SU-DHL-6 (cell line): Measurements from ENCODE around the gene UCN2.

Source experiments
- H2AFZ ChIP-seq: fragments of 200-600 bp; sonication (generic); 2 replicates; pipeline ENCODE4 v1.6.1; 2014; ENCODE audit warnings: low read depth, mild to moderate bottlenecking, moderate library complexity, mixed read lengths, antibody characterized with exemption, low read length; ENCODE audit not compliant: severe bottlenecking
- H3F3A ChIP-seq: fragments of 200-600 bp; shearing (Covaris generic); 2 replicates; pipeline ENCODE4 v1.6.0; 2016; ENCODE audit warnings: antibody characterized with exemption, mild to moderate bottlenecking; ENCODE audit not compliant: insufficient read depth
- H3K27ac ChIP-seq: fragments of 200-600 bp; sonication (generic); 2 replicates; pipeline ENCODE4 v1.5.1; 2016; ENCODE audit warnings: low read depth, mild to moderate bottlenecking, low read length, moderate library complexity, mixed read lengths
- H3K27me3 ChIP-seq: fragments of 200-600 bp; sonication (generic), shearing (Covaris generic); 2 replicates; pipeline ENCODE4 v1.6.0; 2014; ENCODE audit warnings: mild to moderate bottlenecking, low read length
- H3K36me3 ChIP-seq: fragments of 200-600 bp; sonication (generic); 2 replicates; pipeline ENCODE4 v1.6.1; 2014; ENCODE audit warnings: mild to moderate bottlenecking, low read length, mixed read lengths
- H3K4me2 ChIP-seq: fragments of 300-600, 200-600 bp; shearing (Covaris generic), sonication (generic); 2 replicates; pipeline ENCODE4 v1.6.0; 2014; ENCODE audit warnings: low read length, low read depth, mild to moderate bottlenecking; ENCODE audit not compliant: poor library complexity, severe bottlenecking
- H3K4me3 ChIP-seq: fragments of 200-600 bp; sonication (generic); 2 replicates; pipeline ENCODE4 v1.5.1; 2014; ENCODE audit warnings: antibody characterized with exemption, low read length, mild to moderate bottlenecking, mixed read lengths; ENCODE audit not compliant: insufficient read depth, poor library complexity, severe bottlenecking
- H3K79me2 ChIP-seq: fragments of 200-600 bp; sonication (generic); 2 replicates; pipeline ENCODE4 v1.6.1; 2014; ENCODE audit warnings: mild to moderate bottlenecking, low read length, moderate library complexity; ENCODE audit not compliant: insufficient read depth
- H3K9ac ChIP-seq: fragments of 200-600 bp; sonication (generic); 2 replicates; pipeline ENCODE4 v1.7.0; 2014; ENCODE audit warnings: mild to moderate bottlenecking, low read length
- H3K9me2 ChIP-seq: fragments of 200-600 bp; sonication (generic); replicated peaks from 2 replicates; pipeline ENCODE4 v1.6.1; 2014; ENCODE audit warnings: low read length; ENCODE audit not compliant: insufficient read depth
- H3K9me3 ChIP-seq: fragments of 200-600 bp; sonication (generic); 2 replicates; pipeline ENCODE4 v1.6.1; 2014; ENCODE audit warnings: low read length, mixed read lengths; ENCODE audit not compliant: insufficient read depth
- H4K20me1 ChIP-seq: fragments of 200-600 bp; sonication (generic); 2 replicates; pipeline ENCODE4 v1.6.1; 2014; ENCODE audit warnings: low read depth, mild to moderate bottlenecking, antibody characterized with exemption, low read length, moderate library complexity, mixed read lengths
- EZH2phosphoT487 ChIP-seq: fragments of 200-600 bp; sonication (generic), shearing (Covaris generic); conservative IDR thresholded peaks from 2 replicates; pipeline ENCODE4 v1.6.1; 2018; ENCODE audit warnings: mild to moderate bottlenecking, antibody characterized with exemption, low read length, moderate library complexity, mixed read lengths
- TF ChIP-seq, protein P1 (sequence below): fragments of 200-600 bp; sonication (generic); IDR thresholded peaks from one replicate; pipeline ENCODE4 v1.5.1; 2017; ENCODE audit warnings: antibody characterized with exemption, mild to moderate bottlenecking, low read length, moderate library complexity; ENCODE audit not compliant: insufficient read depth, poor library complexity, severe bottlenecking

The UCN2 gene

DNA sequence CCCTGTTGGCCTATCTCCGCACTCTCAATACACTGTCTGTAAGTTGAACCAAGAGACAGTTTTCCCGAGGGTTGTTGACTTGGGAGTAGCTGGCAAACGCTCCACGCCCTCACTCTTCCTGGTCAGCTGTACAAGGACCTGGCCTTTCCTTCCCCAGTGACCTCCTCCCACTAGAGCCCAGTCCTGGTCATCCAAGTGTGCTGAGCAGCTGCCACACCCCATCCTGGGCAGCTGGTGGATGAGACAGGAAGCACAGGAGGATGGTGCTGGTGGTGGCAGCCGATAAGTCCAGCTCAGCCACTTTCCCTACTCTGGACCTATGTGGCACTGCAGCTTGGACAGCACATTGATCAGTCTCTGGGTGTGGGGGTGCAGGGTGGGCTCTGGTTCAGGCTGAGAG is 26.8 kb downstream of the UCN2 start:
- no peaks in the 10 kb centered on the region for H3K36me3 ChIP-seq
- TF ChIP-seq EZH2phosphoT487 = no peak
- TF ChIP-seq, protein P1, sequence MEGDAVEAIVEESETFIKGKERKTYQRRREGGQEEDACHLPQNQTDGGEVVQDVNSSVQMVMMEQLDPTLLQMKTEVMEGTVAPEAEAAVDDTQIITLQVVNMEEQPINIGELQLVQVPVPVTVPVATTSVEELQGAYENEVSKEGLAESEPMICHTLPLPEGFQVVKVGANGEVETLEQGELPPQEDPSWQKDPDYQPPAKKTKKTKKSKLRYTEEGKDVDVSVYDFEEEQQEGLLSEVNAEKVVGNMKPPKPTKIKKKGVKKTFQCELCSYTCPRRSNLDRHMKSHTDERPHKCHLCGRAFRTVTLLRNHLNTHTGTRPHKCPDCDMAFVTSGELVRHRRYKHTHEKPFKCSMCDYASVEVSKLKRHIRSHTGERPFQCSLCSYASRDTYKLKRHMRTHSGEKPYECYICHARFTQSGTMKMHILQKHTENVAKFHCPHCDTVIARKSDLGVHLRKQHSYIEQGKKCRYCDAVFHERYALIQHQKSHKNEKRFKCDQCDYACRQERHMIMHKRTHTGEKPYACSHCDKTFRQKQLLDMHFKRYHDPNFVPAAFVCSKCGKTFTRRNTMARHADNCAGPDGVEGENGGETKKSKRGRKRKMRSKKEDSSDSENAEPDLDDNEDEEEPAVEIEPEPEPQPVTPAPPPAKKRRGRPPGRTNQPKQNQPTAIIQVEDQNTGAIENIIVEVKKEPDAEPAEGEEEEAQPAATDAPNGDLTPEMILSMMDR = no peak

DNA sequence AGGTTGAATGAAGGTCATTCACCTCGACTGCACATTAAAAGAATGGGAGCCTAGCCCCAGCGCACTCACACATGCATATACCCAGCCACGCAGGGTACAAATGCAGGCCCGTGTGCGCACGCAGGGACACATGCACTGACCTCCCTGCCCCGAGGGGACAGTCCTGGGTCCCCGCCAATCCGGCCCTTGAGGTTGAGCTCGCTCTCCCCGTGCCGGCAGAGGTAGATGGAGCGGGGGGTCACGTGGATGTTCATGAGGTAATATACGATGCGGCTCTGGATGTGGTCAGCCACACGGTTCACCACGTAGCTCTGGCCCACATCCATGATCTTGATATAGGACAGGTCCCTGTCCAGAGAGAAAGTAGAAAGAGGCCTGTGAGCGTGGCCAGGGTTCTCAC is 27.5 kb downstream of the UCN2 start:
- Histone ChIP-seq H3K4me3 (no peak overlapping the region), H3K9me3 (no peaks in the 10 kb centered on the region), H2AFZ (no peak overlapping the region), H3K79me2 (no peaks in the 10 kb centered on the region), H4K20me1 (no peaks in the 10 kb centered on the region), H3K9ac (no peak overlapping the region), H3K4me2 (no peak overlapping the region), H3K27ac (no peak overlapping the region), H3K9me2 (no peaks in the 10 kb centered on the region), H3F3A (no peaks in the 10 kb centered on the region), H3K36me3 (no peaks in the 10 kb centered on the region), H3K27me3 (no peaks in the 10 kb centered on the region)
- no peak for TF ChIP-seq EZH2phosphoT487
- TF ChIP-seq, protein P1 = no peak

More for the DNA sequence above, 26.8 kb downstream of the UCN2 start:
- Histone ChIP-seq H3K27me3 (no peaks in the 10 kb centered on the region), H3K9me3 (no peaks in the 10 kb centered on the region), H3K4me3 (no peak overlapping the region), H3K4me2 (no peak overlapping the region), H2AFZ (no peak overlapping the region), H3K9me2 (no peaks in the 10 kb centered on the region), H4K20me1 (no peaks in the 10 kb centered on the region), H3K9ac (no peak overlapping the region), H3F3A (no peaks in the 10 kb centered on the region), H3K79me2 (no peaks in the 10 kb centered on the region), H3K27ac (no peak overlapping the region)

DNA sequence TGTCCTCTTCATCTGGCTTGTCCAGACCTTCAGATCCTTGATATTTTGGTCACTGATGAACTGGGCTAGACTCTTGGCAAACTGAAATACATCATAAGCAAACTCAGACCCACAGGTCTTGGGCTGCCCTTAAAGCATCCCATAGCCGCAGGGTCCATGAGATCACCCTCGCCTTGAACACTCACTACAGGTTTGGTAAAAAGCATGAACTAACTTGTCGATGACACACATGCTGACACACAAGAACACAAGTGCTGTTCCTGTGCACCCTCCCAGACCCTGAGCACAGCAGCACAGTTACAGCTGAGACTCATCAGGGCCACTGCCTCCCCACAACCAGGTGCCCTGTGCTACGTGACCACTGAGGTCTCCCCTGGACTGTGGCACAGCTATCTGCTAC is 28.0 kb downstream of the UCN2 start:
- no peaks in the 10 kb centered on the region for H3K79me2 ChIP-seq
- H2AFZ ChIP-seq = no peak overlapping the region
- H3K27me3 ChIP-seq = no peaks in the 10 kb centered on the region
- H3K9me3 ChIP-seq = no peaks in the 10 kb centered on the region
- no peaks in the 10 kb centered on the region for H3K9me2 ChIP-seq
- no peak overlapping the region for H3K9ac ChIP-seq
- TF ChIP-seq, protein P1 = no peak
- TF ChIP-seq EZH2phosphoT487 = no peak
- H3K4me2 ChIP-seq = no peak overlapping the region
- no peaks in the 10 kb centered on the region for H4K20me1 ChIP-seq
- no peaks in the 10 kb centered on the region for H3F3A ChIP-seq
- no peaks in the 10 kb centered on the region for H3K36me3 ChIP-seq
- no peak overlapping the region for H3K27ac ChIP-seq
- no peak overlapping the region for H3K4me3 ChIP-seq

DNA sequence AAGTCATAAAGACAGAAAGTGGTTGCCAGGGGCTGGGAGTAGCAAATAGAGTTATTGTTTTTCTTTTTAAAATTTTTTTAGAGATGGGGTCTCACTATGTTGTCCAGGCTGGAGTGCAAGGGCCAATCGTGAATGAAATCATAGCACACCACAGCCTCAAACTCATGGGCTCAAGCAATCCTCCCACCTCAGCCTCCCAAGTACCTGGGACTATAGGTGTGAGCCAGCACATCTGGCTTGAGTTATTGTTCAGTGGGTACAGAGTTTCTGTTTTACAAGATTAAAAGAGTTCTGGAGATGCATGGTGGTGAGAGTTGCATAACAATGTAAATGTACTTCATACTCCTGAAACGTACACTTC is 30.6 kb downstream of the UCN2 start:
- Histone ChIP-seq H3K9ac (no peak overlapping the region), H2AFZ (no peak overlapping the region), H3K36me3 (no peaks in the 10 kb centered on the region), H3K27ac (no peak overlapping the region), H4K20me1 (no peaks in the 10 kb centered on the region), H3F3A (no peaks in the 10 kb centered on the region), H3K27me3 (no peaks in the 10 kb centered on the region), H3K9me2 (no peaks in the 10 kb centered on the region), H3K4me2 (no peak overlapping the region), H3K4me3 (no peak overlapping the region), H3K9me3 (no peaks in the 10 kb centered on the region), H3K79me2 (no peaks in the 10 kb centered on the region)
- TF ChIP-seq, protein P1 = no peak
- TF ChIP-seq EZH2phosphoT487 = no peak
